Chondrocyte (in vitro differentiated cells): ENCODE results near the gene FBXO41. TPM values are rescaled to one million over a fixed set of nuclear protein-coding genes. Genes with fewer than 3 reads are reported as not detected.

ENCODE experiments used
- DNase-seq: peaks from one replicate; pipeline ENCODE4 v3.0.0; 2021; ENCODE audit warnings: mixed read lengths, low spot score
- H3K27ac Mint-ChIP-seq: one replicate; pipeline ENCODE4 v1.8.0; 2021; ENCODE audit warnings: mild to moderate bottlenecking, moderate library complexity, mixed read lengths; ENCODE audit not compliant: unreplicated experiment
- H3K27me3 Mint-ChIP-seq: 2 replicates; pipeline ENCODE4 v1.8.0; 2021; ENCODE audit warnings: low read depth, mixed read lengths
- H3K36me3 Mint-ChIP-seq: 2 replicates; pipeline ENCODE4 v1.8.0; 2021; ENCODE audit warnings: low read depth, mixed read lengths
- H3K4me1 Mint-ChIP-seq: 2 replicates; pipeline ENCODE4 v1.8.0; 2021; ENCODE audit warnings: low read depth, mild to moderate bottlenecking, mixed read lengths
- H3K4me3 Mint-ChIP-seq: one replicate; pipeline ENCODE4 v1.8.0; 2021; ENCODE audit warnings: mild to moderate bottlenecking, moderate library complexity, mixed read lengths; ENCODE audit not compliant: unreplicated experiment
- H3K9me3 Mint-ChIP-seq: 2 replicates; pipeline ENCODE4 v1.8.0; 2021; ENCODE audit warnings: low read depth, mixed read lengths
- total RNA-seq: library from RNA; stranded (reverse); gene quantifications from 3 replicates; pipeline ENCODE4 v1.2.1, GENCODE V29; 2021
- TF ChIP-seq, protein P1 (sequence below): fragments of 200-600 bp; sonication (generic); IDR thresholded peaks from 2 replicates; pipeline ENCODE4 v1.5.0; 2021; ENCODE audit warnings: antibody characterized with exemption, mild to moderate bottlenecking, moderate library complexity

FBXO41 gene
- total RNA-seq, 1 donor from 2014 or later = 4.0 TPM

DNA sequence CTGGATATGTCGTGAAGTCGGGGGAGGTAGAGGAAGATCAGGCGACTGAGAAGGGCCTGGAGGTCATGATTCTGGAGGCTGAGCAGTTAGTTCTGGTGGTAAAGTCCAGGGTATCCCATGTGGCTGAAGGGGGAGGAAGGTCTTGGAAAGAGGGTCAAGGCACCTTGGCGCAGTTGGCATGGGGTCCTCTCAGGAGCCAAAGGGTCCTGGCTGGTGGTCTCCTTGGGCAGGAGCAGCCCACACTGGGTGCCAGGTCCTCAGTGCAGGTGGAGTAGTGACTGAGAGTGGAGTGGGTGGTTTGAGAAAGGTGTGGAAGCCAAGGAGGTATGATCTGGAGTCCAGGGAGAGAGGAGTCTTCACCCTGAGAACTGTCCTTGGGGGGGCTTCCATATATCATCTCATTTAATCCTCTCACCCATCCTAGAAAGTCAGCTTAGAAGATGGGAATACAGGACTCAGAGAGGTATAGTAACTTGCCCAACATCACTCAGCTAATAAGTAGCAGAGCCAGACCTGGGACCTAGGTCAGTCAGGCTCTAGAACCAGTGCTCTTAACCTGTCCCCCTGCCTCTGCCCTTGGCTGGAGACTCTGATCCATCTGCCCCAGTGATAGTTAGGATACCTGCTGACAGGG lies 24.5 kb downstream of the FBXO41 start:
- Mint-ChIP-seq H3K9me3 (no peaks in the 10 kb centered on the region), H3K4me1 (no peaks in the 10 kb centered on the region), H3K27ac (no peak overlapping the region), H3K36me3 (no peaks in the 10 kb centered on the region), H3K4me3 (no peak overlapping the region), H3K27me3 (no peaks in the 10 kb centered on the region)
- no peak for DNase-seq
- TF ChIP-seq, protein P1, sequence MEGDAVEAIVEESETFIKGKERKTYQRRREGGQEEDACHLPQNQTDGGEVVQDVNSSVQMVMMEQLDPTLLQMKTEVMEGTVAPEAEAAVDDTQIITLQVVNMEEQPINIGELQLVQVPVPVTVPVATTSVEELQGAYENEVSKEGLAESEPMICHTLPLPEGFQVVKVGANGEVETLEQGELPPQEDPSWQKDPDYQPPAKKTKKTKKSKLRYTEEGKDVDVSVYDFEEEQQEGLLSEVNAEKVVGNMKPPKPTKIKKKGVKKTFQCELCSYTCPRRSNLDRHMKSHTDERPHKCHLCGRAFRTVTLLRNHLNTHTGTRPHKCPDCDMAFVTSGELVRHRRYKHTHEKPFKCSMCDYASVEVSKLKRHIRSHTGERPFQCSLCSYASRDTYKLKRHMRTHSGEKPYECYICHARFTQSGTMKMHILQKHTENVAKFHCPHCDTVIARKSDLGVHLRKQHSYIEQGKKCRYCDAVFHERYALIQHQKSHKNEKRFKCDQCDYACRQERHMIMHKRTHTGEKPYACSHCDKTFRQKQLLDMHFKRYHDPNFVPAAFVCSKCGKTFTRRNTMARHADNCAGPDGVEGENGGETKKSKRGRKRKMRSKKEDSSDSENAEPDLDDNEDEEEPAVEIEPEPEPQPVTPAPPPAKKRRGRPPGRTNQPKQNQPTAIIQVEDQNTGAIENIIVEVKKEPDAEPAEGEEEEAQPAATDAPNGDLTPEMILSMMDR = no peak

- Mint-ChIP-seq H3K36me3 (no peaks in the 10 kb centered on the region), H3K27me3 (no peaks in the 10 kb centered on the region), H3K27ac (no peak overlapping the region), H3K4me1 (no peaks in the 10 kb centered on the region), H3K4me3 (no peak overlapping the region), H3K9me3 (no peaks in the 10 kb centered on the region)
- TF ChIP-seq, protein P1 = no peak
- DNase-seq = no peak
Measured at GRCh38 chr2:73259276-73259675, 25.0 kb downstream of the FBXO41 start.

DNA sequence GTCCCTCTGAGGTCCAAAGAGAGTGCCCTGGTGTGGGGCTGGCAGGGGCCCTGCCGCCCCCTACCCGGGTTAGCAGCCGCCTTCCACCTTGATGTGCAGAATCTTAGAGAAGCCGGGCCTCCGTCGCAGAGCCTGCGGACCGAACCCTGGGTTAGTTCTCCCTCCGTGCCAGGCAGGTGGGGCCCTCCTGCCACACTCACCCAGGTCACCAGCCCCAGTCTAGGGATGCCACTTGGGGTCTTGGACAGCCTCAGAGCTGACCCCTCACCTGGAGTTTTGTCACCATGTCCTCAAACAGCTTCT lies 25.4 kb downstream of the FBXO41 start:
- no peaks in the 10 kb centered on the region for H3K27me3 Mint-ChIP-seq
- no peaks in the 10 kb centered on the region for H3K36me3 Mint-ChIP-seq
- H3K4me1 Mint-ChIP-seq = no peaks in the 10 kb centered on the region
- no peak for DNase-seq
- H3K4me3 Mint-ChIP-seq = no peak overlapping the region
- no peaks in the 10 kb centered on the region for H3K9me3 Mint-ChIP-seq
- H3K27ac Mint-ChIP-seq = no peak overlapping the region
- TF ChIP-seq, protein P1 = no peak

DNA sequence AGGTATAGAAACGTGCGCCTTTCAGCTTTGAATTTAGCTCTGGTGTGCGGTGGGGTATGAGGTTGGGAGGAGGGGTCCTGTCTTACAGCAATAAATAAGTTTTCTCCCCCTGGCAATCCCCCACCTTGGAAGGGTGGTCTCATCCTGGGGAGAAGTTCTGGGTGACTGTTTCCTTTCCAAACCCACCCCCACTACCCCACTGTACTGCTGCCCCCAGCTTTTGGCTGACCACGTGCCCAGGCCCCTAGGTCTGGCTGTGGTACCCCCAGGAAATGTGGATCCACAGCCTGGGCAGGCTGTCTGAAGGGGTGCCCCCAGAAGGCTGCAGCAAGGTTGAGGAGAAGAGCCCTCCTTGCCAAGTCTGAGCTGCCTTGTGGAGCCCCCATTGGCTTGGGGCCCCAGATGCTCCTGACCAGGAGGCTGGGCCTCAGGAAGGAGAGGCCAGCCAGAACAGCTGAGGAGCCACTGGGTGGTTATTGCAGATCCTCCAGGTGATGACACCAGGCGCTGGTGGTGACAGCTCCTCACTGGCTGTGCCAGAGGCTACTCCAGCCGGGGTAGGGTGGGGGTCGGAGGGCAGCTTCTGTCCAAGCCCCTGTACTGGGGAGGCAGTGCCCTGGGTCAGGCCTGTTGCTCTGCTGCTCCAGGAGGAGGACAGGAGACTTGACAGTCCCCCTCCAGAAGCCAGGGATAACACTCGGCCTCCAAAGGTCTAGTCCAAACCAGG lies 25.9 kb downstream of the FBXO41 start:
- H3K27me3 Mint-ChIP-seq = no peaks in the 10 kb centered on the region
- H3K4me3 Mint-ChIP-seq = no peak overlapping the region
- no peak for DNase-seq
- H3K36me3 Mint-ChIP-seq = peaks cover 2% of the 10 kb centered on the region
- no peak overlapping the region for H3K27ac Mint-ChIP-seq
- TF ChIP-seq, protein P1 = no peak
- no peaks in the 10 kb centered on the region for H3K4me1 Mint-ChIP-seq
- H3K9me3 Mint-ChIP-seq = no peaks in the 10 kb centered on the region

- H3K4me3 Mint-ChIP-seq = no peak overlapping the region
- H3K36me3 Mint-ChIP-seq = peaks cover 7% of the 10 kb centered on the region
- H3K27me3 Mint-ChIP-seq = no peaks in the 10 kb centered on the region
- peak overlapping the region; percentile 61 for H3K27ac Mint-ChIP-seq
- no peaks in the 10 kb centered on the region for H3K4me1 Mint-ChIP-seq
- TF ChIP-seq, protein P1 = no peak
- H3K9me3 Mint-ChIP-seq = no peaks in the 10 kb centered on the region
- DNase-seq = no peak
Measured at GRCh38 chr2:73257425-73258125, 26.7 kb downstream of the FBXO41 start.
